Brain pericyte (primary cell): ENCODE data around the gene TMEM69.
A peak's percentile ranks its signal among the peaks of the same experiment; 100 is the strongest.
"Not testable (repeated sequence)": the region's sequence is repeated elsewhere in the genome, so short reads cannot be mapped to it uniquely, and the experiment has no call there.

Experiments used
- DNase-seq: peaks from one replicate; pipeline ENCODE4 v3.0.0-alpha.2; 2012; ENCODE audit warnings: low read depth, low spot score

The TMEM69 gene

DNA sequence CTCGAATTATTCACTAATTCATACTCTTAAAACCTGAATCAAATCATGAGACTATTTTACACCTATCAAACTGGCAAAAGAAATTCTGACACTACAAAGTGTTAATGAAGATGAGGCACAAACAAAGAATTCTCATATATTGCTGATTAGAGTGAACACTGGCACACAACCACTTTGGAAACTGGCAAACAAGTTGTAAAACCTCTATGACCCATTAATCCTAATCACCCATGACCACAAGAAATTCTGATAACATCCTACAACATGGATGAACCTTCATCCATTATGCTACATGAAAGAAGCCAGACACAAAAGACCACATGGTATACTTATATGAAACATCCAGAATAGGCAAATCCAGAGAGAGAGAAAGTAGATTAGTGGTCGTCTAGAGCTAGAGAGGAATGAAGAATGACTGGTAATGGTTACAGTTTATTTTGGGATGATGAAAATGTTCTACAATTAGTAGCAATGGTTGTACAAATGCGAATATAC, 10.2 kb upstream of the TMEM69 start:
- no peak for DNase-seq

DNA sequence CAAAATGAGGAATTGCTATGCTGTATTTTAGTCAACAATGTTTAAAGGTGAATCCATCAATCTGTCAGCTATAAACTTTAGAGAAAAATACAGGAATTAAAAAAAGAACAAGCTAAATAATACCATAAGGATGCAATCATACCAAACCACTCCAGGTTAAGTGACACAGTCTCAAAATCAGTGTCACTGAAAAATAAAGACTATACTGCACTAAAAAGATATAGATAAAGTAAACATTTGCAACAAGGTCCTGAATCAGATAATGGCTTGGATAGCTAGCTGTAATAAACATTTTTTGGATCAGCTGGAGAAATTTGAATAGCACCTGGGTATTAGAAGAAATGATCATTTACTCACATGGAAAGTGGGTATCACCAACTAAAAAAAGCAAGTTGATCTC, 9.5 kb upstream of the TMEM69 start:
- DNase-seq: no peak

DNA sequence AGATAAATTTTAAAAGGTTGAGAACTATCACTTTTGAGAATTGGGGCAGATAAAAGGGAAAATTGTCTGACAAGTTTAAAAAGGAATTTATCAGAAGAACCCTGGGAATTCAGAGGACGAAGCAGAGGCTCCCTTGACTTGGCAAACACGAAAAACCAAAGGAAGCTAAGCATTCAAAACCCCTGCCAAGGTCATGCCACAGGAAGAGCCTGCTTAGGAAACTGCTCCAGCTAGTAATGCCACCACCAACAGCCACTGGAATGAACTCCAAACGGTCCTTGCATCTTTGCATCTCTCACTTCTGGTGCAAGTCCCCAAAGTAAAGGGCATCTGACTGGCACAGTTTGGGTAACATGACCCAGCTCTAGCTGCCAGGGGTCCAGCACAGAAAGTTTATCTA, 8.9 kb upstream of the TMEM69 start:
- no peak for DNase-seq

DNA sequence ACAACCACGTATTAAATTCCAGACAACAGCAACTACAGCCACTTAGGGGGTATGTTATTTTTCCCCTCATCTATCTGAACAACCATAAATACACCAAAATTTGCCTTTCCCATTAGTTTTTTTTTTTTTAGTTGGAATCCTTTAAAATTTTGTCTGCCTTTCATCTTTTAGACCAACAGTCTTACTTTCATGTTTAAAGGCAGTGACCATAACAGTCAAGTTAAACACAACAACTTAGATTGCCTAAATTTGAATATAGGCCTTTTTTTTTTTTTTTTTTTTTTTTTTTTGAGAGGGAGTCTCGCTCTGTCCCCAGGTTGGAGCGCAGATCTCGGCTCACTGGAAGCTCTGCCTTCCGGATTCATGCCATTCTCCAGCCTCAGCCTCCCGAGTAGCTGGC, 5.0 kb upstream of the TMEM69 start:
- DNase-seq: no peak

DNA sequence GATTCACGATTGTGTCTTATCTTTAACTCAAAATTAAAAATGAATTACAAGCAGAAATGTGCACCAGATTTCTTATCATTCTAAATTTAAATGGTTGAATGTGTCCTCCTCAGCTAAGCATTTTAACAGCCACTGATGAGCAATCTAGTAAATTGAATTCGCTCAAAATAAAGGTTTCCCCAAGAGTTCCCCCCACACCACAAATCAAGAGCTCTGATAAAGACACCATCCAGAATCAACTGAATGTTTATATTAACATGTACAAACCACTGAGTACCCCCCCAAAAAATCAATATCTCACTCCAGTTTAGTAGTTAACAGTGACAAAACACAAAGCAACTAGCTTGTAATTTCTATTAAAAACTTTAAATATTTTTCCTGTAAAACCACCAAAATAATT, 3.6 kb upstream of the TMEM69 start:
- no peak for DNase-seq

DNA sequence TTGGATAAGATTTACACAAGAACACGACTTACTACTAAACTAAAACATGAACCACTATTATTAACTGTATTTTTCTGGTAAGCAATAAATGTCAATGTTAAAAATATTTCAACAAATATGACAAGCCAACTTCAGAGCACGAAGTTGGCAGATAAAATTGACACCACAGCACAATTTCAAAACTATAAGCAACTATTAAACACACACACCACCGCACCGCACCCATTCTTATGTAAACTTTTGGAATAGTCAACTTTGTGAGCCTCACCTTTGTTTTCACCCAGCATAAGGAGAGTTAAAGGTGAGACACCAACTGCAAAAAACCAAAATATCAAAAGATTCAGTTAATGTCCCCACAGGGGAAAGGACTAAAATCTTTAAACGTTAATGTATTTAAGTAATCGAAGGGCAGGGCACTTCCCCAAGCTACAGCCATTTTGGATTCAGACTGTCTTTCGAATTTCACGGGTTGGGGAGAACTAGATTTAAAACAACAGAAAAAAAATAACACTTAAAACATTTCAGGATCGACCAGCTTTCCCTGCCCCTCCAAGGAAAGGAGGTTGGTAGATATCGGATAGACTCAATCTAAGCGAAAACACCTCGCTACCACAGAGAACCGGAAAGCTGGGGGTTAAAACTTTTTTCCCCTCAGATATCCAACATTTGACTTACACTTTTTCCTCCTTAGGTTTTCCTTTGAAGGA, 2.5 kb upstream of the TMEM69 start:
- DNase-seq: no peak

DNA sequence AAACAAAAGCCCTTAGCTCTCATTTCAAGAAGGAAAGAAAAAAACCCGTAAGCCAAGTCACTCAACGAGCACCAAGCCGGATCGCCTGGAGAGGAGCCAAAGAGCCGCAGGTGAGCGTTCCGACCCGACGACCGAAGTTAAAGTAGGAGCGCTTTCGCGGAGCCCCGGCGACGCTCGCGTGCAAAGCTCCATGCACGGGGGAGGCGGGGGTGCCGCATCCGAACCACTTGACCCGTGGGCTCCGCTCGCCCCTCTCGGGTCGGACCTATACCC, 2.0 kb upstream of the TMEM69 start:
- DNase-seq: no peak

DNA sequence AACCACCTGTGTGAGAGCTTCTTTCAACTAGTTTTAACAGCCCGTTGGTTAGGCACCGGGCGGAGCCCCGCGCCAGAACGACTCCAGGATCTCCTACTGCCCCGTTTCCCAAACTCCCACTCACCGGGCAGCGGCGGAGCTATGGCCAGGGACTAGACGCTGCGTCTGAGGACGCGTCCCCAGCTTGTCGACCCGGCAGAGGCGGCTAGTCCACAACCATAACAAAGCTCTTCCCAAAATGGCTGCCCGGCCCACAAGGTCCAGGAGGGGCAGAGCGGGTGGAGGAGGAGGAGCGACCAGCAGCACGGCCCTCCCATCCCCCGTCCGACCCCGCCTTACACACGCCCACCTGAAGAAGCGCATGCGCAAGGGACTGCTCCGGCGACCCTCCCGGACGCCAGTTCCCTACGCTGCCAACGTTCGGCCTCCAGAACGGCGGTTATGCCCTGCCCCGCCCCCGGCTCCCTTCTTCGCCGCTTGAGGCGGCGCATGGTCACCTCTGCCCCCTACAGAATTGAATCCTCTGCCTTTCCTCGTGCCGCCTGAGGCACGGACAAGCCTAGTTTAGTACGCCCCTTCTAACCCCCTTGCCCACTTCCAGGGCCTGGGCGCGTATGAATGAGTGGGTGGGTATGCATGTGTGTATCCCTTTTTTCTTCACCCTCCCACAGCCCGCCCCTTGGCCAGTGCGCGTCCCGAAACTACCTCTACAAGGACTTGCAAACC, 1.5 kb upstream of the TMEM69 start, which contains the start of gene GPBP1L1:
TSS of gene GPBP1L1 (minus strand) at position 246 of the 726 bp plus-strand sequence. CDS start 27,446 bp downstream, outside the sequence.
- DNase-seq: peak; percentile 93

DNA sequence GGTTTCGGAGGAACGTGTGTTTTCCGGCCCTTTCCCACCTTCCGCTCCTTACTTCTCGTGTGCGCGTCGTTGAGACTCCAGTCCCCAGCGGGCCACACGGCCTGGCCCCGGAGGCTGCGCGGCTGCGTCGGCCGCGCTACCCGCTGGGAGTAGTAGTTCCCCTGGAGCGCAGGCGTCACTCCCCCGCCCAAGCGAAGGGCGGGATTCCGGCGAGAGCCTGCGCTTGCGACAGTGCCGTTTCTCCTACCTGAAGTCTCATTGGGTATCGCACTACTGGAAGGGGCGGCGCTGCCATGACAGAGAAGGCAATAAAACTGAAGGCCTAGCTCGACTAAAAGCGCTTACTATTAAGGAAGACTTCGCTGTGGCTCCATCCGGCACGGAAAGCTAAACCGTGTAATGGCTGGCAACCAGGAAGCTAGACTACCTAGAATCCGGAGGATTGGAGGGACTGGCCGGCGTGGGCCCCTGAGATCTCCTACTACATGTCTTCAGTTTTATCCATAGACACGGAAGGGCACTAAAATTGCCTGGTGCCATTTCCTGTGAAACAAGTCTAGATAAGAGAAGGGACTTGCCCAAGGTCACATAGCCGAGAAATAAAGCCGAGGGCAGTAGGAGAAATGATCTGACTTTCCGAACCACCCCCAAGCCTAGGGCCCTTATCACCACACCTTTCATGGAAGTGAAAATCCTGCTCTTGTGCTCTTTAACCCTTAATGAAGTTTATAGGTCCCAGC, 797 bp upstream of the TMEM69 start:
- peak; percentile 97 for DNase-seq

DNA sequence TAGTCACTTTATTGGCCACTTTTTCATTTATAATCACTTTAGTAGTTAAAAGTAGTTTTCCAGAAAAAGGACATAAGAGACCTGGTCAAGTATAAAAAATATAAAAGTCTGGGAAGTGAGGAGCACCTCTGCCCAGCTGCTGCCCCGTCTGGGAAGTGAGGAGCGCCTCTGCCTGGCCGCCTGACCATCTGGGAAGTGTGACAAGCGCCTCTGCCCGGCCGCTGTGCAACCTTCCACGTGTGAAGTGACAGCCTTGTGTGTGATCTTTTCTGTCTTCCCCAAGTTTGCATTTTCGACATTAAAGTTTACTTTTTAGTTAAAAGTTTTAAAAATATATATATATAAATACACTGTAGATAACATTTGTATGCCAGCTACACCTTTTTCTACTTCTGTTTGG, 5.8 kb downstream of the TMEM69 start:
- DNase-seq: not testable (repeated sequence)

DNA sequence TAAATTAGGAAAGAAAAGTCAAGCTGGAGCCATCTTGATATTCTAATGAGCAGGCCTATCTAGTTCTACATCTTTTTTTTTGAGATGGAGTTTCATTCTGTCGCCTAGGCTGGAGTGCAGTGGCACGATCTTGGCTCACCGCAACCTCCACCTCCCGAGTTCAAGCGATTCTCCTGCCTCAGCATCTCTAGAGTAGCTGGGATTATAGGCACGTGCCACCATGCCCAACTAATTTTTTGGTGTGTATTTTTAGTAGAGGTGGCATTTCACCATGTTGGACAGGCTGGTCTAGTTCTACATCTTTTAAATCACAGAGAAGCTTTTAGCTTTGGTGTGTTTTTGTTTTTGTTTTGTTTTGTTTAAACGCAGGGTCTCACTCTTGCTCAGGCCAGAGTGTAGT, 6.8 kb downstream of the TMEM69 start:
- no peak for DNase-seq

DNA sequence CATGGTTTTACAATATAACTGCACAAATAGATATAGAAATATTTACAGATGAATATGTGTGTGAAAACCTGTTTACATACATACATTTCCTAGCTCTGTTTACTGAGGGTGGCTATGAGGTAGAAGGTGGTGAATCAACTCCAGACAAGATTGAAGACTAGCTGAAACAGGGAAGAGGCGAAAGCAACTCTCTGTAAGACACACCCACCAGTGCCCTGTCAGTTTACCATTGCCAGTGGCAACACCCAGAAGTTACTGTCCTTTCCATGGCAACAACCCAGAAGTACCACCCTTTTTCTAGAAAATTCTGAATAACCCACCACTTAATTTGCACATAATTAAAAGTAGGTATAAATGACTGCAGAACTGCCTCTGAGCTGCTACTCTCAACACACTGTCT, 16.7 kb downstream of the TMEM69 start:
- DNase-seq: no peak

DNA sequence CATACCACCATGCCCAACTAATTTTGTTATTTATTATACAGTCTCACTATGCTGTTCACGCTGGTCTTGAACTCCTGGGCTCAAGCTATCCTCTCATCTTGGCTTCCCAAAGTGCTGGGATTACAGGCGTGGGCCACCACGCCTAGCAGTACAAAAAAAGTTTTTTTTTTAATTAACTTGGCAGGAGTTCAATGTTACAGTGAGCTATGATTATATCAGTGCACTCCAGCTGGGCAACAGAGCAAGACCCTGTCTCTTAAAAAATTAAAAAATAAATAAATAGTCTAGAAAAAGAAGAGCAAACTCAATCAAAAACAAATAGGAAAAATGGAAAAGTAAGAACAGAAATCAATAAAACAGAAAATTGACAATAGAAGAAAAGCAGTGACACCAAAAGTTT, 25.7 kb downstream of the TMEM69 start:
- DNase-seq: no peak

DNA sequence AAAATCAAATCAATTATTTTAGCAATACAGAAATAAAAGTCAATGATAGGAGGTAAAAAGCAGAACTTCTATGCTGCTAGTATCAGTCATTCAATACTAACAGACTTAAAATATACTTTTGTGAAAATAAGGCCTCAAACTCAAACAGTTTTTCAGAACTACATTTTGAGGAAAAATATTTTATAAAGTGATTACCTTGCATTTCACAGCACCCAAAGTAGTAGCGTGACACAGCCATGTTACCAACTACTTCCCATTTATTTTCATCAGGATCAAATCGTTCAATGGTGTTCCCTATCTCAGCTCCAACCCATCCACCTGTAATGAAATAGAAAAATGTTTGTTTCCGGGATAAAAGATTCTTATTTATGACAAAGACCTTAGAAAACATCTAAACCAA, 28.7 kb downstream of the TMEM69 start:
- DNase-seq: no peak

DNA sequence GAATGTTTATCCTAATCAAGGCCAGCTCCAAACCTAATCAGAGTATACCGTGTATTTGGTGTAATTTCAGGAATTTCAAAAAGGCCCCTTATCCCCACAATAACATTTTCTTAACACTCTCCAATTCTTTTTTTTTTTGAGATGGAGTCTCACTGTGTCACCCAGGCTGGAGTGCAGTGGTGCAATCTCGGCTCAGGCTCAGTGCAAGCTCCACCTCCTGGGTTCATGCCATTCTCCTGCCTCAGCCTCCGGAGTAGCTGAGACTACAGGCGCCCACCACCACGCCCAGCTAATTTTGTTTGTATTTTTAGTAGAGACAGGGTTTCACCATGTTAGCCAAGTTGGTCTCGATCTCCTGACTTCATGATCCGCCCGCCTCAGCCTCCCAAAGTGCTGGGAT, 29.4 kb downstream of the TMEM69 start:
- DNase-seq: not testable (repeated sequence)

DNA sequence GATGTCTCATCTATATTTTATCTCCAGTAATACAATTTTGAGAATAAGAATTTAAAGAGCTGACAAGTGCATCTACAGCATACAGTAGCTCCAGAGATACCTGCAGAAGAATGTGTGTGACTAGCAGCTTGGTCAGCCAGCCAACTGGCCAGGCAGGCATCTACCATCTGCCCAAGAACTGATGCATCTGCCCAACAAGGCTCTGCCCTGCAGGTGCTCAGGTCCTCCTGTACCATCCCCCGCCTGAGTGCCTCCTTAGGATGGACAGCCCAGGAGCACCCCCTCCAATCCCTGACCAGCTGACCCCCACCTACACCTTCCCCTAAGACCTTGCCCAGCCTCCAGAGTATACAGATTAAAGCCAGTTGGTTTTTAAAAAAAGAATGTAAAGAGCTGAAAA, 30.3 kb downstream of the TMEM69 start:
- DNase-seq: no peak

DNA sequence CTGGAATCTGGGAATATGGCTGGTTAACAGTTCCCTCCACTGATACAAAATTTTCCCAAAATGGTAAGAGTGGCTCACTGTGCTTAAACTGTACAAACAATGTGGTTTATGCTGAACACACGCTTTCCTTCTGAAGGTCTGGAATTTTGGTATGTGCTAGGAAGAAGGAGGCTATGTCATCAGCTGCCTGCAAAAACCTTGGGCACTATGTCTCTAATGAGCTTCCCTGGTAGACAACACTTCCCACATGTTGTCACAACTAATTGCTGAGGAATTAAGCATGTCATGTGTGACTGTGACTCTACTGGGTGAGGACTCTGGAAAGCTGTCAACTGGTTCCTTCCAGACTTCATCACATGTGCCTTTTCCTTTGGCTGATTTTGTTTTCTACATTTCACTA, 33.2 kb downstream of the TMEM69 start:
- DNase-seq: no peak

DNA sequence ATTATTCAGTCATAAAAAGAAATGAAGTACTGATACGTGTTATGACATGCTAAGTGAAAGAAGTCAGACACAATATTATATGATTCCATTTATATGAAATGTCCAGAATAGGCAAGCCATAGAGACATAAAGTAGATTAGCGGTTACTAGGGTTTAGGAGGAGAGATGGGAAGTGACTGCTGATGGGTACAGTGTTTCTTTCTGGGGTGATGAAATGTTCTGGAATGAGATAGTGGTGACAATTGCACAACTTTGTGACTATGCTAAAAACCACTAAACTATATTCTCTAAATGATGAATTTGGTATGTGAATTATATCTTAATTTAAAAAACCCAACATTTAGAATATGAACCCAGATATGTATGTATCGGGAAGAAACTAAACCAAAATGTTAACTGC, 34.8 kb downstream of the TMEM69 start:
- DNase-seq: no peak

DNA sequence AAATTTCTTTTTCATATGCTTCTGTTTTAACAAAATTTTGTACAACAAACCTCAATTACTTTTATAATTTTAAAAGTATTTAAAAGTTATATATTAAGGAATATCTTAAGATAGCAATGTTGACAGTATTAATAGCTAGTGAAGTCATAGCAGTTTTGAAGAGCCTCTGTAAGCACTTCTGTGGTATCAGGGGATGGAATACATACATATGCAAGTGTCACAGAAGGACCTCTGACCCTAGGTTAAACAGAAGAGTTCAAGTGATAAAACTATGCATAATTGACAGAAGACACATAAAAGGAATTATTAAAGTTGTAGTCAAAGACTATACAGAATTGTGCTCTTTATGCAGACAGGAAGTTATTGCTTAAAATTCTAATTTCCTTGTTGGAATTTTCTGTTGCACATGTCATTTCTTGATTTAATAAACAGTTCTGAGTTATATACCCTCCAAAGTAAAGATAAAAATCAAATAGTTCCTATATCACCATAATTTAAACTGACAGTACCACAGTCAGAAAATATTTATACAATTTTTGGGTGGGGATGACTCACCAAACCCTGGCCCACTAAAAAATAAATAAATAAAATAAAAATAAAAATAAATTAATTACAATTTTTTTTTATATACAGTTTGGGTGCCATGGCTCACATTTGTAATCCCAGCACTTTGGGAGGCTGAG, 35.4 kb downstream of the TMEM69 start:
- no peak for DNase-seq

DNA sequence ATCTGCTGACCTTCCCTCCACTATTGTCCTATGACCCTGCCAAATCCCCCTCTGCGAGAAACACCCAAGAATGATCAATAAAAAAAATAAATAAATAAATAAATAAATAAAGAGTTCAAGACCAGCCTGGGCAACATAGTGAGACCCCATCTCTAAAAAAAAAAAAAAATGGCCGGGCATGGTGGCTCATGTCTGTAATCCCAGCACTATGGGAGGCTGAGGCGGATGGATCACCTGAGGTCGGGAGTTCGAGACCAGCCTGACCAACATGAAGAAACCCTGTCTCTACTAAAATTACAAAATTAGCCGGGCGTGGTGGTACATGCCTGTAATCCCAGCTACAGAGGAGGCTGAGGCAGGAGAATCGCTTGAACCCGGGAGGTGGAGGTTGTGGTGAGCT, 38.0 kb downstream of the TMEM69 start:
- not testable (repeated sequence) for DNase-seq

DNA sequence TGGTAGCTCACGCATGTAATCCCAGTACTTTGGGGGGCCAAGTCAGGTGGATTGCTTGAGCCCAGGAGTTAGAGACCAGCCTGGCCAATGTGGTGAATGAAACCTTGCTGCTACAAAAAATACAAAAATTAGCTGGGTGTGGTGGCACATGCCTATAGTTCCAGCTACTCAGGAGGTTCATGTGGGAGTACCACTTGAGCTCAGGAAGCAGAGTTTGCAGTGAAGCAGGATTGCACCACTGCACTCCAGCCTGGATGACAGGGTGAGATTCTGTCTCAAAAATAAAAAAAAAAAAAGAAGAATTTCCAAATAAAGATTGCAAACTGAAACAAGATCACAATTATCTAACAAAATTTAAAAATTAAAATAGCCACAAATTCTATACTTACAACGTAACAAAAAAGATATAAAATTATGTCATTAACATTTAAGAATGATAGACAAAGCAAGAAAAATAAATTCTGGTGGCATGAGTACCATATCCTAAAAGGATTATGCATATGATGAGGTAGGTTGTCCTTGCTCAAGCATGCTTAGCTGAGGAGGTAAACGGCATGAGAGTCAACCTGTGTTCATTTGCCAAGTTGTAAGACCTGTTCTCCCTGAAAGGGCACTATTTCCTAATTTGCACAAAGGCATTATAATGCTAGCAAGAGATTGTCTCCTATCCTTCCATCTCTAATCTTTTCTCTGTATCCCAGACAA, 42.2 kb downstream of the TMEM69 start:
- no peak for DNase-seq
